H1 (cell line): ENCODE results near the gene MYD88. TPM values are rescaled to one million over a fixed set of nuclear protein-coding genes. Genes with fewer than 3 reads are reported as not detected.

Experiments
- BRCA1 ChIP-seq: IDR thresholded peaks from 2 replicates; pipeline ENCODE4 v1.6.1; 2012; ENCODE audit warnings: low read depth, low read length, improper control_type of control experiment
- GTF2F1 ChIP-seq: IDR thresholded peaks from 2 replicates; pipeline ENCODE4 v1.6.1; 2012; ENCODE audit warnings: low read depth, low read length, improper control_type of control experiment, borderline replicate concordance
- HDAC6 ChIP-seq: IDR thresholded peaks from one replicate; pipeline ENCODE4 v1.7.1; 2012; ENCODE audit warnings: low read depth, mild to moderate bottlenecking, inconsistent platforms, low read length, moderate library complexity
- RBBP5 ChIP-seq: IDR thresholded peaks from 2 replicates; pipeline ENCODE4 v1.7.1; 2012; ENCODE audit warnings: low read depth, mild to moderate bottlenecking, inconsistent platforms, low read length, moderate library complexity, borderline replicate concordance
- SIX5 ChIP-seq: IDR thresholded peaks from 2 replicates; pipeline ENCODE4 v1.6.1; 2011; ENCODE audit warnings: mild to moderate bottlenecking, low read depth, low read length
- SP2 ChIP-seq: IDR thresholded peaks from 2 replicates; pipeline ENCODE4 v1.6.1; 2012; ENCODE audit warnings: mild to moderate bottlenecking, low read length, inconsistent platforms
- TAF1 ChIP-seq: IDR thresholded peaks from 2 replicates; pipeline ENCODE4 v1.6.1; 2011; ENCODE audit warnings: mild to moderate bottlenecking, low read depth, low read length
- polyA plus RNA-seq, 7 experiments: library from polyadenylated mRNA; depleted of rRNA in 3 of 7; stranded (reverse) in 5 of 7; unstranded in 2 of 7; fragments of >200 nt in 5 of 7; fragments of 200-250 nt in 2 of 7; gene quantifications; 1 replicate in 5 of 7; 2 replicates in 1 of 7; 4 replicates in 1 of 7; pipeline versions ENCODE4 v1.2.1 to v1.2.3, GENCODE V29; 2011 to 2013; ENCODE audit warnings: missing spikeins in 2 of 7, mixed read lengths in 2 of 7
- total RNA-seq: library from RNA; stranded (reverse); fragmentation: NEBNext Ultra II Directional; extraction: Animal tissue kit (Norgen Biotek cat#: 25700); gene quantifications from 2 replicates; pipeline ENCODE4 v1.2.1, GENCODE V29; 2021
- TF ChIP-seq, protein P1 (sequence below): IDR thresholded peaks from 2 replicates; pipeline ENCODE4 v1.6.1; 2012; ENCODE audit warnings: low read length, inconsistent platforms

Gene MYD88
- total and polyA plus RNA-seq, 2 of the 8 experiments (the other 6 are each of a cell fraction or from before 2014, with no cell fraction given): 22.1 to 22.5 TPM

GRCh38 chr3:38163841-38164642 is 25.6 kb downstream of the MYD88 start (continued):
- TF ChIP-seq TAF1: no peak
- TF ChIP-seq GTF2F1: no peak
- no peak for TF ChIP-seq RBBP5
- TF ChIP-seq BRCA1: no peak
- TF ChIP-seq SP2: no peak
- TF ChIP-seq SIX5: no peak
- no peak for TF ChIP-seq HDAC6
- TF ChIP-seq, protein P1, sequence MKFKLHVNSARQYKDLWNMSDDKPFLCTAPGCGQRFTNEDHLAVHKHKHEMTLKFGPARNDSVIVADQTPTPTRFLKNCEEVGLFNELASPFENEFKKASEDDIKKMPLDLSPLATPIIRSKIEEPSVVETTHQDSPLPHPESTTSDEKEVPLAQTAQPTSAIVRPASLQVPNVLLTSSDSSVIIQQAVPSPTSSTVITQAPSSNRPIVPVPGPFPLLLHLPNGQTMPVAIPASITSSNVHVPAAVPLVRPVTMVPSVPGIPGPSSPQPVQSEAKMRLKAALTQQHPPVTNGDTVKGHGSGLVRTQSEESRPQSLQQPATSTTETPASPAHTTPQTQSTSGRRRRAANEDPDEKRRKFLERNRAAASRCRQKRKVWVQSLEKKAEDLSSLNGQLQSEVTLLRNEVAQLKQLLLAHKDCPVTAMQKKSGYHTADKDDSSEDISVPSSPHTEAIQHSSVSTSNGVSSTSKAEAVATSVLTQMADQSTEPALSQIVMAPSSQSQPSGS: no peak
- TF ChIP-seq, all 59 proteins: peak for 0
